BJ (cell line): ENCODE data around the gene BCAR1. TPM values are rescaled to one million over a fixed set of nuclear protein-coding genes. Genes with fewer than 3 reads are reported as not detected.

ENCODE experiments used
- CTCF ChIA-PET: fragments of 350-600 bp; formaldehyde crosslinking; extraction: SDS; loops from one replicate; lab custom pipeline; 2021; ENCODE audit warnings: antibody characterized with exemption, inconsistent platforms; lab: Yijun Ruan, JAX
- POLR2A ChIA-PET: fragments of 300-600 bp; sonication (Branson Sonifier 250); formaldehyde crosslinking; extraction: SDS; loops from one replicate; lab custom pipeline; 2021; ENCODE audit warnings: antibody characterized with exemption; lab: Charles Lee
- DNase-seq: peaks from one replicate; pipeline ENCODE4 v3.0.0-alpha.2; 2011; ENCODE audit warnings: low read depth
- H3K27me3 ChIP-seq: 2 replicates; pipeline ENCODE4 v1.6.0; 2011; ENCODE audit warnings: low read length; ENCODE audit not compliant: control insufficient read depth, insufficient read depth
- H3K36me3 ChIP-seq: 2 replicates; pipeline ENCODE4 v1.5.1; 2011; ENCODE audit warnings: low read length; ENCODE audit not compliant: control insufficient read depth, insufficient read depth
- H3K4me3 ChIP-seq: 2 replicates; pipeline ENCODE4 v1.5.1; 2011; ENCODE audit warnings: low read depth, mild to moderate bottlenecking, control low read depth, low read length
- CTCF ChIP-seq: IDR thresholded peaks from 2 replicates; pipeline ENCODE4 v1.5.1; 2011; ENCODE audit warnings: low read depth, mild to moderate bottlenecking, control low read depth, inconsistent platforms, low read length, moderate library complexity; ENCODE audit not compliant: insufficient read depth
- polyA plus RNA-seq: library from polyadenylated mRNA; depleted of rRNA; stranded (reverse); fragments of >200 nt; gene quantifications from 2 replicates; pipeline ENCODE4 v1.2.3, GENCODE V29; 2011

The BCAR1 gene
- polyA plus RNA-seq, 1 experiment: 57.3 TPM

DNA sequence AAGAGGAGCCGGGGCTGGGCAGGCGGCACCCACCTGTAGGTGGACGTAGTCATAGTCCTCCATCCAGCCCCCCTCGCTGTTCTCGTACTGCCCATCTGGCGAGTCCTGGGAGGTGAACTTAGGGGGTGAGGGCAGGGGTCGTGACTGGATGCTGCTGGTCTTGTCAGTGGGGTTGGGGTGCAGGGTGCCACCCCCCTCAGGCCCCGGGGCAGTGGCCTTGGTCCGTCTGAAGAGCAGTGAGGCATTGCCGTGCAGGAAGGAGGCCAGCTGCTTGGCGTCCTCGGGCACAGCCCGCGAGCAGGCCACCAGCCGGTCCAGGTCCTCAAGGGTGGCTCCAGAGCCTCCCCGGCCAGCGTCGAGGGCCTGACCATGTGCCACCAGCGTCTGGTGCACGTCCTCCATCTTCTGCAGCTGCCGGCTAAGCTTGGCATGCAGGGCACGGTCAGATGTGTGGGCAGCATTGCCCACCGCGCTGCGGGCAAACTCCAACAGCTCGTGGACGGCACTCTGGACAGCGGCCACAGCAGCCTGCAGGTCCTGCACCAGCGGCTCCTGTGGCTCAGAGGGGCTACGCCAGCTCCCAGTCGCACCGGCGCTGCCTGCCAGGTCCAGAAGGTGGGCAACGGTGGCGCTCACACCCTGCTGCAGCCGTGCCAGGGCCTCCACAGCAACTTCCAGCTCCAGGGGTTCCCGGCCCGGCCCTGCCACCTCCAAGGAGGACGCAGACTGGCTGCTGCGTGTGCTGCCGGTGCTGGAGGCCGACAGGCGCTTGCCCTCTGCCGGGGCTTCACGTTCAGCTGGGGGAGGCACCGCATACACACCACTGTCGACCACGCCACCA is 16.3 kb downstream of the BCAR1 start:
- ChIA-PET CTCF (interaction anchor here (0.7 to 3.3 kb wide), 25 partner anchors 13 to 171 kb away, joined by 3 to 40 read pairs (median 10); partner anchors contain the start of gene CTRB2), POLR2A (no interaction called here)
- H3K36me3 ChIP-seq: peaks cover 60% of the 10 kb centered on the region
- H3K27me3 ChIP-seq: no peaks in the 10 kb centered on the region
- DNase-seq: no peak
- no peak overlapping the region for H3K4me3 ChIP-seq
- TF ChIP-seq CTCF: no peak

DNA sequence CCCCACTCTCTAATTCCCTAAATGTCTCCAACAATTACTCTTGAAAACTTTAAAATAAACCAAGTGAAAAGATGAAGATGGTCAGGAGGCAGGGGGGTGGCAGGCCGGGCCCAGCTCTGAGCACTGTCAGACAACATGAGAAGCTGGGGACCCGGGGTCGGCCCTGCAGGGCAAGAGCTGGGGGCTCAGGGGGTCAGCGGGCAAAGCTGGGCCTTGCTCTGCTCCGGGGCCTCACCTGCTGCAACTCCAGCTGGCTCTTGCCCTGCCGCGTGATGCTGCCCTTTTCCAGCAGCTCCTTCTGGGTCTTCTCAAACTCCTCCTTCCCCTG is 17.8 kb downstream of the BCAR1 start:
- POLR2A ChIA-PET: no interaction called here
- H3K27me3 ChIP-seq: no peaks in the 10 kb centered on the region
- peaks cover 64% of the 10 kb centered on the region for H3K36me3 ChIP-seq

DNA sequence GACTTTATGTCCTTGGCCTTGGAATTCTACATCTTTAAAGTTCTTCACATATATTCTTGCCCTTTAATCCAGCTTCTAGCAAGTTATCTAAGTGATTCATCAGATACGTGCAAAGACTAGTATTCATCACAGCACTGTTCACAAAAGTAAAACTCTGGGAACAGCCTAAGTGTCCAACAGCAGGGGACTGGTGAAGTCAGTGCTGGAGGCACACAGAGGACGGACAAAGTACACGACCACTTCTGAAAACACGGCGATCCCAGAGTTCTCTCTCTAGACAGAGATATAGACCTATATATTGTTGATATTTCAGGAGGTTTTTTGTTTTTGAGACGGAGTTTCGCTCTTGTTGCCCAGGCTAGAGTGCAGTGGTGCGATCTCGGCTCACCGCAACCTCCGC is 19.9 kb downstream of the BCAR1 start:
- TF ChIP-seq CTCF: no peak
- Histone ChIP-seq H3K36me3 (peaks cover 61% of the 10 kb centered on the region), H3K4me3 (no peak overlapping the region), H3K27me3 (no peaks in the 10 kb centered on the region)
- DNase-seq: no peak
- POLR2A ChIA-PET: no interaction called here
- CTCF ChIA-PET: interaction anchor here (1.1 kb wide), 2 partner anchors 32 to 154 kb away, joined by 4 to 9 read pairs; no protein-coding TSS in a partner anchor

More for the DNA sequence above, 17.8 kb downstream of the BCAR1 start:
- CTCF ChIA-PET: interaction anchor here (0.6 to 3.3 kb wide), 39 partner anchors 9 to 214 kb away, joined by 3 to 40 read pairs (median 8); partner anchors contain the start of gene CTRB2
- H3K4me3 ChIP-seq: no peak overlapping the region
- no peak for DNase-seq
- no peak for TF ChIP-seq CTCF

DNA sequence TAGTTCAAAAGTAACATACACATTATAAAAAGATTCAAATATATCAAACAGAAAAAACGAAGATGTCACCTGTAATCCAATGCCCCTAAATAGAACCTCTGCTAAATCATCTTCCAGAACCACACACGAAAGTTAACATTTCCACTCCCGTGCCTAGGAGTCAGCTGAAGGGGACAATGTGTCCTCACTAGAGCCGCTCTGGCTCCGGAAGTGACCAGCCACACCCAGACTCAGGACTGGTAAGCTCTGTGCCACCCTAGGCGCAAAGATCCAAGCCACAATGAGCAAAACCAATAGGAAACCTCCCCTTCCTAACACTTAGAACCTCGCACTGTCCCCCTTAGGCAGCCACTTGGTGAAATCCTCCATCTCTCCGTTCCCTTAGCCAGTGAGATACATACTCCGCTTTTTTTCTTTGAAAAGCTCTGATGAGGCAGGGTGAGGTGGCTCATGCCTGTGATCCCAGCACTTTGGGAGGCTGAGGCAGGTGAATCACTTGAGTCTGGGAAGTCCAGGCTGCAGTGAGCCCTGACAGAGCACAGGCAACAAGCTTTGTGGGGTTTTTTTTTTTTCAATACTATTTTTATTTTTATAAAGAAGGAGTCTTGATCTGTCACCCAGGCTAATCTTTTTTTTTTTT is 20.8 kb downstream of the BCAR1 start:
- no peaks in the 10 kb centered on the region for H3K27me3 ChIP-seq
- DNase-seq: no peak
- CTCF ChIA-PET: interaction anchor here (1.1 kb wide), 2 partner anchors 31 to 155 kb away, joined by 4 to 9 read pairs; no protein-coding TSS in a partner anchor
- H3K4me3 ChIP-seq: no peak overlapping the region
- POLR2A ChIA-PET: no interaction called here
- H3K36me3 ChIP-seq: peaks cover 52% of the 10 kb centered on the region
- no peak for TF ChIP-seq CTCF
